Stimulated activated CD4-positive, alpha-beta T cell treated with anti-CD3 and anti-CD28 coated beads, Interleukin-2, amount 100 ng/mL, for 24 hours (primary cell): ENCODE data around the gene H1-8.

Source experiments
- DNase-seq, 2 donors: peaks; one replicate each; pipeline ENCODE4 v3.0.0-alpha.2; 2020

Gene H1-8

DNA sequence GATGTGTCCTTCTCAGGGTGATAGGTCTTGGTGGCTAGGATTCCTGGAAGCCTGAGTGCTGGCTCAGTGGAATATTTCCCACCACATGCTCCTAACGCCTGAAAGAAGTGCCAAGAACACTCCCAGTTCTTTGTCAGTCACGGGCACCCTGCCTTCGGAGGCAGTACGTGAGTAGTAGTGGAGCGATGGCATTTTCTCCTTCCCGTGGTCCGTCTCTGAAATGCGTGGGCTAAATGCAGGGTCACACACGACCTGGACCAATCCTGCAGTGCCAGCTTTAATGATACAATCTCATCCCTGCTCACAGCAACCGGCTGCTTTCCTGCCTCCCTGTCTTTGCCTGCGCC is 14.5 kb downstream of the H1-8 start:
- DNase-seq = no peak

DNA sequence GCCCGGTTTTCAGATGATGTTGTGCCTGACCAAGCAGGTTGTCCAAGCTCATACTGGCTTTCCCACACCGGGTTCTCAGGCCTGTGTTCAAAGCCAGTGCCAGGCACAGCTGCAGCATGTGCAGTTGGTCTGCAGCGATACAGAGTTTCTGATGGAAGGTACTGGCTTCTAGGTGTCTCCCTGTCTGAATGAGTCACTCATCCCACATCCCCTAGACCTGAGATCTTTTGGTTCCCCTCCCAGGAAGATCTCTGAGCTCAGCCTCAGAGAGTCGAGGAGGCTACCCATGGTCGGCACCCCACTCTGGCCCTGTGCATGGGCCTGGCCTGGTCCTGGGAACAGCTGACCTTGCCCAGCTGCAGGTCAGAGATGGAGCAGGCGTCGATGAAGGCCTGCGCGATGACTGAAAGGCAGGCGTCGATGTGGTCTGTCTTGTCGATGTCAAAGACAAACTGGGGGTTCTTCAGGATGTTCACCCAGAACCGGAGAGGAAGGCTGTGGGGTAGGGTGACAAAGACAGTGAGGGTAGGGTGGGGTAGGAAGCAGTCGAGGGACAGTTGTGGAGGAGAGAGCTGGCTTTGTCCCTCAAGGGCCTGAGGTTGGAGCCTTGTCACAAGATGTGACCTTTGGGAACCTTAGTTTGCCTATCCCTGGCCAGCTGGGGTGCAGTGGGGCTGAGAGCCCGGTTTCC is 15.3 kb downstream of the H1-8 start:
- no peak for DNase-seq

DNA sequence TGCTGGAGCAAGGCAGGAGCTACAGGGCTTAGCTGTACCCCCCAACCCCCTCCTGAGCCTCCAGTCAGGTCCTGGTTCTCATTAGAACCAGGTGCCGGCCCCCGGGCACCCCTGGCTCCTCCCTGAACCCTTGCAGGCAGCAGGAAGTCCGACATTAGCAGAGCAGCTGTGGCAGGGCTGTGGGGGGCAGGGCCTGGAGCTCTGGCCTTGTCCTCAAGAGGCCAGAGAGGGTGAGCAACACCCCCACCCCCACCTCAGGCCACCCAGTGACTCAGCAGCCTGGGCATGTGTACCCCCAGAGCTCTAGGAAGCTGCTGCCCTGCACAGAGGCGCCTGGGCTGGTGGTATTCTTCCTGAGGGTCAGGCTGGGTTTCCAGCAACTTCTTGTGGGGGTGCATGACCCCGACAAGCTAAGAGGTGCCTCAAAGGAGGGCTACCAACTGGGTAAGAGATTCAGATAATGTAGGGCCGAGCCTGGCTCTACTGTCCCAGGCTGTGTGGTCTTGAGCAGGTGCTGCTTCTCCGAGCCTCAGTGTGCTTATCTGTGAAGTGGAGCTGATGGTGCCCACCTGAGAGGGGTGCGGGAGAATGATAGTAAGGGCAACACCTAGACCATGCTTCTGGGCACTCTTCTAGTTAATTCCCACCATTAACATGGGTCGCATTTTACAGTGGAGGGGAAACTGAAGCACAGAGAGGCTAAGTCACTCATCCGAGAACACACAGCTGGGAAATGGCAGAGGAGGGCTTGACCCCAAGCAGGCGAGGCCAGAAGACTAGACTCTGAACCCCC is 16.0 kb downstream of the H1-8 start:
- no peak for DNase-seq

DNA sequence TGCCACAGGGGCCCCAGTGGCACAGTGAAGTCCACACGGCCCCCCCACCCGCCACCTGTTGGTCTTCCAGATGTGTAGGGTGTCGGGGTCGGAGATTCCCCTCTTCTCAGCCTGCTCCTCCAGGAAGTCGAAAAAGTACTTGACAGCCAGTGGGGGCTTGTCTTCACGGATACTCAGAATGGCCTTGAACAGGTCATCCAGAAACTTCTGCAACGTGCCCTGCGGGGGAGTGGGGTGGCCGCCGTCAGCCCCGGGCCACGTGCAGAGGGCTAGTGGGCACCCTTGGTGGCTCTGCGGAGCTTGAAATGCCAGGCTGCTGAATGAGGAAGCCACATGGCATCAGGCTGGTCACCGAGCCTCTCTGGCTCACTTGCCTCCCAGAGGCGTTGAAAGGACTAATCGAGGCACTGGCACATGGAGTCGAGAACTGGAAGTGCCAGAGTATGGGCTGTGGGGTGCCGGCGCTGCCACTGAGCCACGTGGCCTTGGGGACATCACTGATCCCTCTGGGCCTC is 16.6 kb downstream of the H1-8 start:
- DNase-seq = no peak

DNA sequence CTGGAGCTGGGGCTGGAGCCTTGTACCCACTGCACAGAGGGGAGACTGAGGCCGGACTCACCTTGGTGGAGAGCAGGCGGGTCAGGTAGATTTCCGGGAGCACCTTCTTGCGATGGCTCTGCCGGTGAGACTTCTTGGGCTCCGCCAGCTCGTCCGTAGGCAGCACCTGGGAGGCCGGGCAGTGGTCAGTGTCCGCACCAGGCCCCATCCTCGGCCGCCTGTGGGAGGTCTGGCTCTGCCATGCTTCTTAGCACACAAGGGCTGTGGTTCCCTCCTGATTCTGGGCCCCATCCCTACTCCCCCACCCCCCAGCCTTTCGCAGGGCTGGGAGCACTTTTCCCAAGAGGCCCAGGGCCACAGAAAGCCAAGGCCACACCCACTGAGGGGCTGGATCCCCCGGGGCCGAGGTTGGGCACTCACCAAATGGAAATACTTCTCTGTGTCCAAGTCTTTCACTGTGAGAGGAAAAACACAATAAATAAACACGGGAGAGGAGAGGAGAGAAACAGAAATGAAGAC is 17.4 kb downstream of the H1-8 start:
- no peak for DNase-seq

DNA sequence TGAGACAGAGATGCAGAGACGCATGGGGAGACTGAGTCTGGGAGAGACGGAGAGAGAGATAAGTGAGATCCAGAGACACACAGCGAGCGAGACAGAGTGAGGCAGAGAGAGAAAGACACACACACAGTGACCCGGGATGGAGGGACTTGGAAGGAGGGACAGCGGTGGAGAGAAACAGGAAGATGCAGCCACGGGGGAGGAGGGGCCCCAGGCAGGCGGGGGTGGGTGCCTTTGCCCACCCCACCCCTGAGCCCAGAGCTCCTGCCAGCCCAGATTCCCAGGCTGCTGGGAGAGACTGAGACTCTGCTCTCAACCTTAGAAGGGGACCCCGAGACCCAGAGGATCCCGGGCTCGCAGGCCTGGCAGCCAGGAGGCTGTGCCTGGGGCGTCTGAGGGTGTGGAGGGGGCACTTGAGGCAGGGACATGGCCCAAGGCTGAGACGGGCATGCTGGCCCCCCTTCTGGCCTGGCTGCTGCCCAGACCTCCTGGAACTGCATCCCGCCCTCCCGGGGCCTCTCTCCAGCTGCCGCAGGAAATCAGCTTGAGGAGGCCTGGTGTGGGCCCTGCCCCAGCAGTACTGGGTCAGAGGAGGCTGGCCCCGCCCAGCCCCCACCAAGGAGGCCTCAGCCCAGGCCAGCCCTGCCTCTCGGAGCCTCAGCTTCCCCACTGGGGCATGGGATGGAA is 18.1 kb downstream of the H1-8 start:
- DNase-seq = no peak

DNA sequence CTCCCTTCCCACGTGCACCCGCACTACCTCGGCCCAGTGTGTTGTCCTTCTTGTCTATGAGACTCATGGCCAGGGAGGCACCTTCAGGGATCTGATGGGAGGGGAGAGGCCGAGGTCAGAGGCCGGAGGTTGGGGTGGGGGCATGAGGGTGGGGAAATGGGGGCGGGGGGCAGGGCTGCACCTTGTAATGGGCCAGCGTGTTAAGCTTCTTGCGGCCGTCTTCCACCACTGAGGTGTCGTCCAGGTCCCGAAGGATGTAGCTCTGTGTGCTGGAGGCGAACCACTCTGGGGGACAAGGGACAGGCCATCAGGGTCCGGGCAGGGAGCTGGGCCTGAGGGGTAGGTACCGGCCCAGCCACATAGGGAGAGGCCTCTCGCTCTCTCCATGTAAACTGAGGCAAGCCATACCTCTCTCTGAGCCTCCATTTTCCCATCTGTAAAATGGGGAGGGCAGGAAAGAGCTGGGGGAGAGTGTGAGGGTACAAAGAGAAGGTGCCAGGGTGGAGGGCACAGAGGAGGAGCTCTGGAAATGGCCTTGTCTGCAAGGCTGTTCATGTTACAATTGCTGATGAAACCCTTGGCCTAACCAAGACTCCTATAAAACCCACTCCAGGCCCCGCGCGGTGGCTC is 18.8 kb downstream of the H1-8 start:
- no peak for DNase-seq

DNA sequence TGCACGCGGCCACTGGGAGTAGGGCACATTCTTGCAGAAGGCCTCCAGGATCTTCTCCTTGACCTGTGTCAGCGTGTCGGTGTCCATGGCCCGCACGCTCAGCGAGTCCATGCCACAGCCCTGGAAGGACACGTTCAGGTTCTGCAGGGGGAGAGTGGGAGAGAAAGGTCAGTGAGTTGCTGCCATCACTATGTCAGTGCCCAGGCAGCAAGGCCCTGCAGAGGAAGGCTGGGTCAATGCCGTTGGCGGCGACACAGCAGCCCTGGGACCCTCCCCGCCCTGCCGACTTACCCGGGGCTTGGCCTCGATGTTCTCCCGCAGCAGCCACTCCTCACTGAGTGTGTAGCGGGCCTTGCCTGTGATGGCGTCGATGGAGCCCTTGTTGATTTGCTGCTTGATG is 19.8 kb downstream of the H1-8 start:
- no peak for DNase-seq

DNA sequence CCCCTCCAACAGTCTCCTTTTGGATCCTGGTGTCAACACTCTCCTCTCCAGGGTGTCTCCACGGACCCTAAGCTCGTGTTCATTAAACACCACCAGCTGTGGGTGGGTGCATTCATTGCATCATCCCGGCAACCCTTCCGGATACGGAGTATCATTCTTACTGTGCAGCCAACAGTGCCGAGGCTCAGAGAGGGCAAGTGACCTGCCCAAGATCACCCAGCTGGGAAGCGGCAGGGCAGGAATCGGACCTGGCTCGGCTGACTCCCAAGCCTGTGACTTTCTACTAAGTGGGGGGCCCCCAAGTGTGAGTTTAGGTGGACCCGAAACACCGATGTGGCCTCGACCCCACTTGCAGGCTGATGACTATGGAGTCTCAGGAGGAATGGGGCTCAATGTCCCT is 20.4 kb downstream of the H1-8 start:
- DNase-seq = no peak

DNA sequence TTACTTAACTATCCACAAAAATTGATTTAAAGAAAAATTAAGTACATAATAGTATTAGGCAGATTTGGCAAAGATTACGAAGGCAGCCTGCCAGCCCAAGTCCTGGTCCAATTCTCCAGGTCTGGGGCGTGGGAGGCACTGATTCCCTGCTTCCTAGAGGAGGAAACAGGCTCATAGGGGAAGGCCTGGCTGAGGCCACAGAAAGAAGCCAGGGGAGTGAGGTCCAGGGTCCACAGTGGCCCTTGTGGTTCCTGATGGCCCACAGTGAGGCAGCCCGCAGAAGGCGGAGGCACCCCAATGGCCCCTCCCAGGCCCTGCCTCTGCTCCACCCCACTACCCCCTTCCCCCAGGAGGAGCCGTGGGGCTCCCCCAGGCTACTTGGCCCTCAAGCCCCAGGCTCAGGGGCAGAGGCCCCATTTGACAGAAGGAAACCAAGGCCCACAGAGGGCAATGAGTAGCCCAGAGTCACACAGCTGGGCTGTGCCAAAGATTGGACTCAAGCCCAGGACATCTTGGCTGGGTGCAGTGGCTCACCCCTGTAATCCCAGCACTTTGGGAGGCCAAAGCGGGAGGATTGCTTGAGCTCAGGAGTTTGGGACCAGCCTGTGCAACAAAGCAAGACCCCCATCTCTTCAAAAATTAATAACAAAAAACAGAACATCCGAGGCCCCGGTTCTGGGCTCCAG is 21.0 kb downstream of the H1-8 start:
- DNase-seq = no peak

DNA sequence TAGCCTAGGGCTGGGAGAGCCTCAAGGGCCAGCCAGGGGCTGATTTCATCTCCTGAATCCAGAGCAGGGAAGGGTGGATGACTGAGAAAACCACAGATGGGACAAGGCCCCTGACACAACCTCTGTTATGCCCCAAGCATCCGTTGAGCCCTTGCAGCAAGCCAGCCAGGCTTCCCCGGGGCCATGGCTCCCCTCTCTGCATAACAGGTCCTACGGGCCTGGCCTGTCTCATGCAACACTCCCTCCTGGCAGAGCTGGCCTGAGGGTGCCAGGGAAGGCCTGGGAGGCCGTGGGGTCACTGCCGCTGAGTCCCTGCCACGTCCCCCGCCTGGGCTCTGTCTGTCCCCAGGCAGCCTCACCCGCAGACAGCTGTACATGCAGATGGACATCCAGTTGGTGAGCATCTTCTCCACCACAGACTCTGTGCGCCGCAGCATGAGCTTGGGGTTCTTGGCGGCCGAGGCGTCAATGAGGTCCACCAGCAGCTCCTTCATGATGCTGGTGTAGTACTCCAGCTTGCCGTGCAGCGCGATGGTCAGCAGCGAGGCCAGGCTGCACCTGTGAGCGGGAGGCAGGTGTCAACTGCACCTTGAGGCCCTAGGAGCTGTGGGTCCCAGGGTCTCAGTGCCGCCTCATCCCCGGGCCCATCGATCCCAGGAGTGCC is 22.1 kb downstream of the H1-8 start:
- DNase-seq = no peak

DNA sequence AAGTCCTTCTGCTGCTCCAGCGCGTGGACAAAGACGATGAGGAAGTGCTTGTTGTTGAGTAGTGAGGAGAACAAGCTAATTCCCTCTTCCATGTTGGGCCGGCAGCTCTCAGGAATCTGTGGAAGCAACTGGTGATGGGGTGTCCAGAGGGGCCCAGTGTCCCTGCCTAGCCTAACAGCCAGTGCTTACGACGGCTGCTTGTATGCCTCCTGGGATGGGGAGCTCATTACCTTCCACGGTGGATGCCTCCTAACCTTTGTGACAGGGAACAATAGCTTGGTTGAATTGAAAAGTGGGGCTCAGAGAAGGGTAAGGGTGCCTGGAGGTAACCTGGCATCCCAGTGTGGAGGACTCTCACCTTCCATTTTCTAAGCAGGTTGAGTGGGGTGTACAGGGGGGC is 22.9 kb downstream of the H1-8 start:
- no peak for DNase-seq

DNA sequence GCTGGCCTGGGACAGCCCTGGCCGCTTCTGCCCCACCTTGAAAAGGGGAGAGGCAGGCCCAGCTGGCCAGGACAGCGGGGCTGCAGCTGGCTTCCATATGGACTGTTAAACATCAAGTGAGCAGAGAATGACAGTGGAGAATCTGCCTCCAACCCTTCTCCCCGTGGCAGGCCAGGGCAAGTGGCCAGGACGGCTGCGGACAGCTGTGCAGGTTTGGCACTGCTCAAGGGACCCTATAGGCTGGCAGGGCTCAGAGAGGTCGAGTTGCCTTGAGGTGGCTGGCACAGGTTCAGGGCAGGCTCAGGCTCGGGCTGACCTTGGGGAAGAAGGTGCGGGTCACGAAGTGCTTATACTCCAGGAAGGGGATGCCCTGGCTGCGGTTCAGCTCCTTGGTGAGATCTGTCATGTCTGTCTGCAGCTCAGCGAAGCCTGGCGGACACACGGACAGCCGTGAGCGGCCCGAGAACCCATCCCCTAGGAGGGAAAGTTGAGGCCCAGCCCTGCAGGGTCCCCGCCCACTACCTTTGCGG is 24.3 kb downstream of the H1-8 start:
- no peak for DNase-seq

DNA sequence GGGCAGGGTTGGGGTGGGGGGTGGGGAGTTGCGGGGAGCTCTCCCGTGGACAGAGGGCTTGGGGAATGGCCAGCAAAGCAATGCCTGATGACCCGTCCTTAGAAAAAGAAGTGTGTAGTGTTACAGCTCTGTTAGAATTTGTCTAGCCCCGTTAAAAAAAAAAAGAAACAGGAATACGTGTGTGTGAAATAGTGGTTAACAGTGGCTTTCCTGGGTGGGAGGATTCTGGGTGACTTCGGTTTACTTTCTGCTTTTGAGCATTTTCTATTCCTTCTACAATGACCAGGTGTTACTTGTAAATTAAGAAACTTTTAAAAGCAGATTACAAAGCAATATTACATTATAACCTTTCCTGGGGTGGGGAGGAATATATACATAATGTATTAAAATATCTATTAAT is 25.0 kb downstream of the H1-8 start:
- DNase-seq = no peak

DNA sequence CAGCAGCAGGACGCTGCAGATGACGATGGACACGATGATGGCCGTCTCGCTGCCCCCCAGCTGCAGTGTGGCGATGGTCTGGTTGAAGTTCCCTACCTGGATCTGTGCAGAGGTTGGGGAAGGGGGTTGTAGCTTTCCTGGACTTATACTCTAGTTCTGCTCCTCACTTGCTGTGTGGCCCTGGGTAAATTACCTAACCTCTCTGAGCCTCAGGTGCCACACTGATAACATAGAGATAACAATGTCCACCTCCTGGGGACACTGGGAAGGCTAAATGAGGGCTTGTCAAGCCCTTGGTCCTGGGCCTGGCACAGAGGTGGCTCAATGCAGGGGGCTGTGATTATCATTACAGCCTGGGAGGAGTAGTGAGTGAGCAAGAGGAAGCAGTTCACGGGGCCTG is 26.9 kb downstream of the H1-8 start:
- DNase-seq = no peak

DNA sequence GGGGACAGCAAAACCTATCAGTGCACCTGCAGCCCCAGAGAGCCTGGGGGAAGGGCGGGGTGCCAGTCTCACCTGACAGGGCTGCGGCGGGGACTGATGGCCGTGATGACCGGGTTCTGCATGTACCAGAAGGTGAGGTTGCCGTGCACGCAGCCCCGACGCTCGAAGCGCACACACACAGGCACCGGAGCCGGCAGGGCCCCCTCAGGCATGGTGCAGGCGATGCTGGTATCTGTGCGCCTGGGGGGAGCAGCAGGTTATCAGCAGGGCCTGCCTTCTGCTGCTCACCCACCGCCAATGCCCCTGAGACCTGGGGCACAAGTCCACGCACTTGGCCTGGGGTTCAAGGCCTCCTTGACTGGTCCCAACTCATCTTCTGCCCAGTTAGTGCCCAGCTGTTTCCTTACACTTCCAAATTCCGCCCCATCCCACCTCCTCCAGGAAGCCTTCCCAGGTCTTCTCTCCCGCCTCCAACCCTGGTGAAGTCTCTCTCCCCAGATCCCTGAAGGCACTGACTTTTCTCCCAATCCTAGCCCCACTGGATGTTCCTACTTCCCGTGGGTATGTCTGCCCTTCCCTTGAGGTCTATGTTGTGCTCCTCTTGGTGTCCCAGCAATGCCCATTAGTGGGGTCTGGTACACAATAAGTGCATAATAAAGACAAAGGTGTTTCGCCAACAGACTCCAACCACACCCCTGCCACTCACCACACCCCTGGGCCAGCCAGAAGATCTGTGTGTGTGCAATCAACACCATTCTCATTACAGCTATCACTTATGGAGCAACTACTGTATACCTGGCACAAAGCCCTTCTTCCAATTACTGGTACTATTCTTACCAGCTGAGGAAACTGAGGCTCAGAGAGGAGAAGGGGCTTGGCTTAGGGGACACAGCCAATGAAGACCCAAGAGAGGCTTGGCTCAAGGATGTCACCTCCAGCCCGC is 28.9 kb downstream of the H1-8 start:
- DNase-seq = no peak

DNA sequence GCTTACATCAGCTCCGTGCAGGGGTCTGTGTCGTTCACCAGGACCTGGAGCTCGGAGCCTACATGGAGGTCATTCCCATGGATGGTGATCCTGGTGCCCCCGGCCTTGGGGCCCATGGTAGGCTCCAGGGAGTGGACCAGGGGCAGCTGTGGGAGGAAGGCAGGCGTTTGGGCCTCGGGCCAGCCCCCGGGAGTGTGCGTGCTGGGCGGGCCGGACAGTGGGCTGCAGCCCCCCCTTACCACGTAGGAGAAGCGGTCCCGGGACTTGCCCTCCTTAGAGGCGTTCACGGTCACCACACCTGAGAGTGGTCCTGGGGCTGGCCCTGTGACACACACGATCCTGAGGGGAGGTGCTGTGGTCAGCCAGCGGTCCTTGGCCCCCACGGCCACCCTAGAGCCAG is 29.6 kb downstream of the H1-8 start:
- no peak for DNase-seq

DNA sequence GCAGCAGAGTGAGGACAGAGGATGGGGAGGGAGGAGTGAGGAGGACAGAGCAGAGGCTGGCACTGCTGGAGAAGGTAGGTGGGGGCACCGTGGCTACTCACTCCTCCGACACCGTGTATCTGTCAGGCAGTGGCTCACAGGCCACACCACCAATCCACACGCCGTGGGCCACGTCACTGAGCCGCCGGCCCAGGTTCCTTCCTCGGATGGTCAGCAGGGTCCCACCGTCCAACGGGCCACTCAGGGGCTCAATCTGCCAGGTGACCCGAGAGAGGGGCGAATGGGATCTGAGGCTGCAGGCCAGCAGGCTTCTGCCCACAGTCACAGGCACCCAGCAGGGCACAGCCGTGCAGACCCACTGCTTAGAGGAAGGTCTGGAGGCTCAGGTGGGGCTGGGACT is 30.5 kb downstream of the H1-8 start:
- DNase-seq = no peak

DNA sequence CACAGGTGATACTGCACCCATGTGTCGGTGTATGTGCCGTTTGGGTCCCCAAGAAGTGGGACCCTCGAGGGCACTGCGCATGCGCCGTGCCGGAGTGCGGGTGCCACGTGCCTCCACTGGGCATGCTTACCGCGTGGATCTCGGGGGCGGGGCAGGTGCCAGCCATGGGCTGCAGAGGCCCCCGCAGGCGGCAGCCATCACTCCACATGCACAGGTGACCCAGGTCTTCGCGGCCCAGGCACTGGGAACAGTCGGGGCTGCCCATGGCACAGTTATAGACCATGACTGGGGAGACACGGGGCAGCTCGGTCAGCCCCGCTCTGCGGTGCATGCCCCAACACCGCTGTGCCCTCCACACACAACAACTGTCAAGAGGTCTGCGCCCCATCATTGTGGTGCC is 31.2 kb downstream of the H1-8 start:
- DNase-seq = no peak

DNA sequence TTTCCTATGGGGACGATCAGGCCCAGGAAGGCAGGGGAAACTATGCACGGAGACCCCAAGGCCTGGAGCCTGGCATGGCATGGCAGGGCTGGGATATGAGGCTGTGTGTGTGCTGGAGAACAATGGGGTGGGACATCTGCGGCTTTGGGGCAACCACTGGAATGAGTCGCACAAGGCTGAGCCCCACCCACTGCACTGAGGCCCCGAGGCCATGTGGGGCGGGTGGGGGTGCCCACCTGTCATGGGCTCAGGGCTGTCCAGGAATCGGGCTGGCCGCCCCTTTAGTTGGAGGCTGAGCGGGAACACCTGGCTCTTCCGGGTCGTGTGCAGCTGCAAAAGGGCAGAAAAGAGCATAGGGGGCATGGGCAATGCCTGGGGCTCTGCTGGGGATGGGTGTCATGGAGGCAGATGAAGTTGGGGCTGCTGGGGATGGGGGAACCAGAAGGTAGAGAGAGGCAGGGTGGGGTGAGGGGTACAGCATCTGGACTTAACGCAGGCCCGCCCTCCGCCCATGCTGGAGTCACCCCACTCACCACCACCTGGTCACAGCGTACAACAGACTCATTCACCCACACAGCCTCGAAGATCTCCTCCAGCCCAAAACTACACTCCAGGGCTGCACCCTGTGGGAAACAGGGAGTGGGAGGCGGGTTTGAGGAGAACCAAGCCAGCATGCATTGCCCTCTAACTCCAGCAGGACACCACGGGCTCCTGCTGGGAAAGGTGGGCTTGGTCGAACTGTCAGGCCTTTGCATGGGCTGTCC is 32.4 kb downstream of the H1-8 start:
- no peak for DNase-seq
